ENCODE measurements around the gene RHPN2. TPM values are rescaled to one million over a fixed set of nuclear protein-coding genes. Genes with fewer than 3 reads are reported as not detected.

The RHPN2 gene
- total and polyA plus RNA-seq, 10 donors = 1.2 to 5.3 (median 2.6) TPM

DNA sequence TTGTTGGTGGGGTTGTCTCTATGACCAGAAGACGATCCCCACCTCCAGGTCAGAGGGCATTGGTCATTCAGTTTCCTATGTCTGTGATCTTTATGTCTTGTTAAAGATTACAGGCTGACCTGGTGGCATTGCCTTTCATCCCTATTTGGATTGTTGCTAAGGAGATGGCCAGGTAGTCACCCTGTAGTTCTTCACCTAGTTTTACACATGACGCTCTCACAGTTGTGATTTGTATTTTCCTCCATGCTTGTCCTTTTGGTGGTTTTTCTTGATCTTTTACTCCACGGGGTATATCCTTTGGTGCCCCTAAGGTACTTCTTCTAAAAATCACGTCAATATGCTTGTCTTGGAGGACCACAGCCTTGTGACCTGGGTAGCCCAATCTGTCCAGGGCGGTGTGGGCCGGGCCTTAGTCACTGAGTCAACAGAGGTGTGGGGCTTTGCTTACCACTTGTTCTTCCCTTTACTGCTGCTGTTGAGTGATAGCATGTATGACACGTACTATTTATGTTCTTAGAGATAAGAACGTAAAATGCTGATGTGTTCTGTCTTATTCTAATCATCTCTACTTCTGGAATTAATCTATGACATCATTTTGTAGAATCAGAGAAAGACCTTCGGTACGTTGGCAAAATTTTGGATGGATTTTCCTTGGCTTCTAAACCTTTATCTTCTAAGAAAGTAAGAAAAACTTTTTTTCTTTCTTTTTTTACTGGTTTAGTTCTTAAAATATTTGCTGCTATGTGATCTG is 36.4 kb upstream of the RHPN2 start:
- no peak overlapping the region for H3K27ac ChIP-seq
- no peaks in the 10 kb centered on the region for H3K27me3 ChIP-seq (replicated peaks in 1 of 7)
- intact Hi-C loops (cut with DNase I; ENCODE audit: low total_unique reads) = no loop called here
- TF ChIP-seq POLR2AphosphoS5 (IDR thresholded peaks at IDR 0.05) (no peak), POLR2A (IDR thresholded peaks at IDR 0.05) (no peak)
- TF ChIP-seq, protein P1, sequence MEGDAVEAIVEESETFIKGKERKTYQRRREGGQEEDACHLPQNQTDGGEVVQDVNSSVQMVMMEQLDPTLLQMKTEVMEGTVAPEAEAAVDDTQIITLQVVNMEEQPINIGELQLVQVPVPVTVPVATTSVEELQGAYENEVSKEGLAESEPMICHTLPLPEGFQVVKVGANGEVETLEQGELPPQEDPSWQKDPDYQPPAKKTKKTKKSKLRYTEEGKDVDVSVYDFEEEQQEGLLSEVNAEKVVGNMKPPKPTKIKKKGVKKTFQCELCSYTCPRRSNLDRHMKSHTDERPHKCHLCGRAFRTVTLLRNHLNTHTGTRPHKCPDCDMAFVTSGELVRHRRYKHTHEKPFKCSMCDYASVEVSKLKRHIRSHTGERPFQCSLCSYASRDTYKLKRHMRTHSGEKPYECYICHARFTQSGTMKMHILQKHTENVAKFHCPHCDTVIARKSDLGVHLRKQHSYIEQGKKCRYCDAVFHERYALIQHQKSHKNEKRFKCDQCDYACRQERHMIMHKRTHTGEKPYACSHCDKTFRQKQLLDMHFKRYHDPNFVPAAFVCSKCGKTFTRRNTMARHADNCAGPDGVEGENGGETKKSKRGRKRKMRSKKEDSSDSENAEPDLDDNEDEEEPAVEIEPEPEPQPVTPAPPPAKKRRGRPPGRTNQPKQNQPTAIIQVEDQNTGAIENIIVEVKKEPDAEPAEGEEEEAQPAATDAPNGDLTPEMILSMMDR (IDR thresholded peaks at IDR 0.05 in 8 of 11, conservative IDR thresholded peaks at IDR 0.05 in 3 of 11) = no peak
- no peak overlapping the region for H3K4me3 ChIP-seq
- H3K4me1 ChIP-seq = no peaks in the 10 kb centered on the region
- DNase-seq = no peak
- WGBS, 5 donors = 90 to 99% (median 95%) methylated on average over 10 of the region's 10 CpGs
- H3K9me3 ChIP-seq = no peaks in the 10 kb centered on the region
- peaks cover 3 to 100% (median 74%) of the 10 kb centered on the region in 6 donors for H3K36me3 ChIP-seq

DNA sequence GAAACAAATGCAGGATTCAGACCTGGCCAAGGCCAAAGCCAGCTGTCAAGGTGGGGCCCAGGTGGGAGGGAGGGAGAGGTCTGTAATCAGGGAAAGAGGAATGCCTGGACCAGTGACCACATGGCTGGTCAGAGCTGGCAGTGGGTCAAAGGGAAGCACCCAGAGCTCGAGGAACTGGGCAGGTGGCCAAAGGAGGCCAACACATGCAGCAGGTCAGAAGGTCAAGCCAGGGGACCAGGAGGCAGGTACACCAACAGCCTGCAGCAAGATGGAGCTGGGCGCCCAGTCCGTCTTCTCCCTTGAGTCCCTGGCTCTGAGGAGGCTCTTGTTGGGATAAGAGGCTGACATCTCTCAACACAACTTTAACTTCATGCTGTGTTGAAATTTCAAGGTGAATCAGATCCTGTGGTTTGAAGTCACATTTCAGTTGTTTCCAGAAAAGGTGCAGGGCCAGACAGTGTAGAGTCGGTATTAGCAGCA is 33.4 kb upstream of the RHPN2 start:
- H3K4me1 ChIP-seq = no peaks in the 10 kb centered on the region
- no peak overlapping the region for H3K4me3 ChIP-seq
- TF ChIP-seq POLR2AphosphoS5 (IDR thresholded peaks at IDR 0.05) (no peak), POLR2A (IDR thresholded peaks at IDR 0.05) (no peak)
- TF ChIP-seq, protein P1 (IDR thresholded peaks at IDR 0.05 in 8 of 11, conservative IDR thresholded peaks at IDR 0.05 in 3 of 11) = no peak
- no peaks in the 10 kb centered on the region for H3K27me3 ChIP-seq (replicated peaks in 1 of 7)
- H3K27ac ChIP-seq = no peak overlapping the region
- DNase-seq = no peak
- 77 to 91% (median 86%) methylated on average over 4 of the region's 4 CpGs for WGBS, 5 donors
- no peaks in the 10 kb centered on the region for H3K9me3 ChIP-seq
- H3K36me3 ChIP-seq = peaks cover 3 to 100% (median 90%) of the 10 kb centered on the region in 6 donors
- intact Hi-C loops (cut with DNase I; ENCODE audit: low total_unique reads) = no loop called here

DNA sequence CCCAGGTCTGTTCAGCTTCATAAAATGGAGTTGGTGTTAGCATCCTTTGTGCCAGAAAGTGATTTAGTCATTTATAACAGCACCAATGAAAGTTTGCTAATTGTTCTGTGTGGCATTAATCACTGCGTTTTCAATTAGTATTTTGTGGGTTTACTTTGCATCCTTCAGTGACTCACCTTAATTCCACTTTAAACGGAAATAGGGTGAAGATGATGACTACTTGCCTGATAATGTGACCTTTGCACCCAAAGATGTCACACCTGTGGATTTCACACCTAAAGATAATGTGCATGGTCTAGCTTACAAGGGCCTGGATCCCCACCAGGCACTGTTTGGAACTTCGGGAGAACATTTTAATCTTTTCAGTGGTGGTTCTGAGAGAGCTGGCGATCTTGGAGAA is 31.3 kb upstream of the RHPN2 start:
- Histone ChIP-seq H3K27me3 (replicated peaks in 1 of 7) (no peaks in the 10 kb centered on the region), H3K9me3 (no peaks in the 10 kb centered on the region), H3K4me3 (no peak overlapping the region), H3K4me1 (no peaks in the 10 kb centered on the region), H3K27ac (no peak overlapping the region), H3K36me3 (peaks cover 3 to 100% (median 90%) of the 10 kb centered on the region in 6 donors)
- DNase-seq = no peak
- WGBS, 5 donors = 83 to 94% (median 90%) methylated on average over 4 of the region's 4 CpGs
- TF ChIP-seq POLR2A (IDR thresholded peaks at IDR 0.05) (no peak), POLR2AphosphoS5 (IDR thresholded peaks at IDR 0.05) (no peak)
- TF ChIP-seq, protein P1 (IDR thresholded peaks at IDR 0.05 in 8 of 11, conservative IDR thresholded peaks at IDR 0.05 in 3 of 11) = no peak
- intact Hi-C loops (cut with DNase I; ENCODE audit: low total_unique reads) = no loop called here

DNA sequence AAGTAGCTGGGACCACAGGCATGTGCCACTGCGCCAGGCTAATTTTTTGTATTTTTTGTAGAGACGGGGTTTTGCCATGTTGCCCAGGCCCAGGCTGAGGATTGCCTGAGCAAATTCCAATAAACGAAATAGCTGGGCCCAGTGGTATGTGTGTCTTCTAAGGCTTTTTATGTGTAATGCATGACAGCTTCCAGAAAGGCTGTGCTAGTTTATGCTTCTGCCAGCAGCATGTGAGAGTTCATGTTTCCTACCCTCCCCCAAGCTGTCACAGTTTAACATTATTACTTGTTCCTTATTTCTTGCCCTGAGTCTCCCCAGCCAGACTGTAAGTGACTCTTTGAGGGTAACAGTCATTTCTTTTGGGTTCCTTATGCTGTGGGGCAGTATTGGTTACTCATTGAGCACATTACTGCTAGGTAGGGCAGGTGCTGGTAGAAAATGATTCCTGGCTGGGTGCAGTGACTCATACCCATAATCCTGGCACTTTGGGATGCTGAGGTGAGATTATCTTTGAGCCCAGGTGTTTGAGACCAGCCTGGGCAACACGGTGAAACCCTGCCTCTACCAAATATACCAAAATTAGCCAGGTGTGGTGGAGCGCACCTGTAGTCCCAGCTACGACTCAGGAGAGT is 29.9 kb upstream of the RHPN2 start:
- intact Hi-C loops (cut with DNase I; ENCODE audit: low total_unique reads) = no loop called here
- WGBS, 5 donors = 92 to 96% (median 94%) methylated on average over 6 of the region's 6 CpGs
- H3K4me1 ChIP-seq = no peaks in the 10 kb centered on the region
- no peak for DNase-seq
- no peak overlapping the region for H3K4me3 ChIP-seq
- no peaks in the 10 kb centered on the region for H3K27me3 ChIP-seq (replicated peaks in 1 of 7)
- TF ChIP-seq, protein P1 (IDR thresholded peaks at IDR 0.05 in 8 of 11, conservative IDR thresholded peaks at IDR 0.05 in 3 of 11) = no peak
- TF ChIP-seq POLR2A (IDR thresholded peaks at IDR 0.05) (no peak), POLR2AphosphoS5 (IDR thresholded peaks at IDR 0.05) (no peak)
- no peaks in the 10 kb centered on the region for H3K9me3 ChIP-seq
- H3K27ac ChIP-seq = no peak overlapping the region
- H3K36me3 ChIP-seq = peaks cover 3 to 100% (median 91%) of the 10 kb centered on the region in 6 donors

All from spleen (tissue), 11 donors.